SW 1271 (cell line): ENCODE results near the gene CTNNA1.

ENCODE experiments used
- DNase-seq, 2 experiments: peaks; one replicate each; lab custom pipeline; 2025; lab: John Stamatoyannopoulos, UW

CTNNA1 gene

GRCh38 chr5:138849882-138850281 is 96.7 kb downstream of the CTNNA1 start:
- DNase-seq = no peak

GRCh38 chr5:138850865-138851435 is 97.7 kb downstream of the CTNNA1 start:
- DNase-seq = no peak

GRCh38 chr5:138853132-138853531 is 99.9 kb downstream of the CTNNA1 start:
- DNase-seq = no peak

GRCh38 chr5:138867011-138867410 is 113.8 kb downstream of the CTNNA1 start:
- DNase-seq = no peak

GRCh38 chr5:138869038-138869437 is 115.8 kb downstream of the CTNNA1 start:
- DNase-seq = no peak

- DNase-seq = no peak
These were observed 116.7 kb downstream of the CTNNA1 start for GRCh38 chr5:138869763-138870500.

GRCh38 chr5:138870611-138871010 is 117.4 kb downstream of the CTNNA1 start:
- DNase-seq = no peak

GRCh38 chr5:138872841-138873465 is 119.7 kb downstream of the CTNNA1 start:
- no peak for DNase-seq

GRCh38 chr5:138873466-138874221 is 120.4 kb downstream of the CTNNA1 start:
- no peak for DNase-seq

- no peak for DNase-seq
These were observed 121.0 kb downstream of the CTNNA1 start for GRCh38 chr5:138874241-138874640.

GRCh38 chr5:138874771-138875551 is 121.7 kb downstream of the CTNNA1 start, which contains the start of gene LRRTM2:
Gene LRRTM2, minus strand, starts transcription at chr5:138875335. Its CDS starts 424 bp downstream, at chr5:138874911.
- DNase-seq = no peak

GRCh38 chr5:138875552-138875875 is 122.3 kb downstream of the CTNNA1 start:
- DNase-seq = no peak

GRCh38 chr5:138875946-138876345 is 122.7 kb downstream of the CTNNA1 start:
- no peak for DNase-seq

GRCh38 chr5:138876811-138877210 is 123.6 kb downstream of the CTNNA1 start:
- DNase-seq = no peak

- DNase-seq = no peak
These were observed 125.4 kb downstream of the CTNNA1 start for GRCh38 chr5:138878437-138879235.

GRCh38 chr5:138883211-138883610 is 130.0 kb downstream of the CTNNA1 start:
- DNase-seq = no peak

GRCh38 chr5:138884094-138884493 is 130.9 kb downstream of the CTNNA1 start:
- no peak for DNase-seq

GRCh38 chr5:138884554-138884953 is 131.3 kb downstream of the CTNNA1 start:
- no peak for DNase-seq

GRCh38 chr5:138889994-138890393 is 136.8 kb downstream of the CTNNA1 start:
- DNase-seq = no peak

GRCh38 chr5:138890644-138891043 is 137.4 kb downstream of the CTNNA1 start:
- DNase-seq = no peak

- DNase-seq = no peak
These were observed 142.7 kb downstream of the CTNNA1 start for GRCh38 chr5:138895918-138896317.
